HFF-Myc (cell line): ENCODE results near the gene MEIS3.
A peak's percentile ranks its signal among the peaks of the same experiment; 100 is the strongest.

Experiments
- DNase-seq: peaks from one replicate; pipeline ENCODE4 v3.0.0-alpha.2; 2011; ENCODE audit warnings: low read depth; ENCODE audit errors: extremely low read depth
- H3K4me3 ChIP-seq: replicated peaks from 2 replicates; pipeline ENCODE4 v1.5.1; 2011; ENCODE audit warnings: low read depth, mild to moderate bottlenecking, control low read depth, low read length
- TF ChIP-seq, protein P1 (sequence below): IDR thresholded peaks from 2 replicates; pipeline ENCODE4 v1.5.1; 2012; ENCODE audit warnings: mild to moderate bottlenecking, low read depth, low read length, control low read depth; ENCODE audit errors: missing control alignments

MEIS3 gene

DNA sequence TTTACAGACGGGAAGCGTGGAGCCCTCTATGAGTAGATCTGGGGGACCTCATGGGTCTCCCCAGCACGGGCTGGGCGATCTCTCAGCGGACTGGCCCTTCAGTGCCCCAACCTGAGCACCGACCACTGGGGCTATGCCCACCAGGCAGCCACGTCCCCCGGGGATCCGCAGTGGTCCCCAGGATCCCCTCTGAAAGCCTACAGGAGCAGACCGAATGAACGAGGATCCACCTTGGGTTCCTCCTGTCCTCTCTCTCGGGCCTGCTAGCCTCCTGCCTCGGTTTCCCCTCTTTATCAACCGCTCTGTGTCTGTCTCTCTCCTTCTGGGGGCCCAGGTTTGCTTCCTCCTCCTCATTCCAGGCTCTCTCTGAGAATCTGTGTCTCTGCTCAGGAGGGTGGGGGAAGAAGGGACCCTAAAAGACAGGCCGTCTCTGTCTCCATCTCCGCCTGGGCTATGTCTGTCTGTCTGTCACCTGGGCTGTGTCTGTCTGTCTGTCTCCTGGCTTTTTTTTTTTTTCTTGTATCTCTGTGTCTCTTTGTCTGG is 2.0 kb upstream of the MEIS3 start:
- no peak overlapping the region for H3K4me3 ChIP-seq
- TF ChIP-seq, protein P1, sequence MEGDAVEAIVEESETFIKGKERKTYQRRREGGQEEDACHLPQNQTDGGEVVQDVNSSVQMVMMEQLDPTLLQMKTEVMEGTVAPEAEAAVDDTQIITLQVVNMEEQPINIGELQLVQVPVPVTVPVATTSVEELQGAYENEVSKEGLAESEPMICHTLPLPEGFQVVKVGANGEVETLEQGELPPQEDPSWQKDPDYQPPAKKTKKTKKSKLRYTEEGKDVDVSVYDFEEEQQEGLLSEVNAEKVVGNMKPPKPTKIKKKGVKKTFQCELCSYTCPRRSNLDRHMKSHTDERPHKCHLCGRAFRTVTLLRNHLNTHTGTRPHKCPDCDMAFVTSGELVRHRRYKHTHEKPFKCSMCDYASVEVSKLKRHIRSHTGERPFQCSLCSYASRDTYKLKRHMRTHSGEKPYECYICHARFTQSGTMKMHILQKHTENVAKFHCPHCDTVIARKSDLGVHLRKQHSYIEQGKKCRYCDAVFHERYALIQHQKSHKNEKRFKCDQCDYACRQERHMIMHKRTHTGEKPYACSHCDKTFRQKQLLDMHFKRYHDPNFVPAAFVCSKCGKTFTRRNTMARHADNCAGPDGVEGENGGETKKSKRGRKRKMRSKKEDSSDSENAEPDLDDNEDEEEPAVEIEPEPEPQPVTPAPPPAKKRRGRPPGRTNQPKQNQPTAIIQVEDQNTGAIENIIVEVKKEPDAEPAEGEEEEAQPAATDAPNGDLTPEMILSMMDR, result no peak
- no peak for DNase-seq

GRCh38 chr19:47419789-47420188 is 462 bp upstream of the MEIS3 start:
- no peak for DNase-seq
- TF ChIP-seq, protein P1, result no peak
- no peak overlapping the region for H3K4me3 ChIP-seq

GRCh38 chr19:47418692-47419029 is 666 bp downstream of the MEIS3 start:
- TF ChIP-seq, protein P1, result no peak
- peak overlapping the region; percentile 41 for H3K4me3 ChIP-seq
- DNase-seq, result no peak

GRCh38 chr19:47417746-47418691 is 1.3 kb downstream of the MEIS3 start:
- H3K4me3 ChIP-seq, result peak overlapping the region; percentile 41
- TF ChIP-seq, protein P1, result no peak
- DNase-seq, result no peak

DNA sequence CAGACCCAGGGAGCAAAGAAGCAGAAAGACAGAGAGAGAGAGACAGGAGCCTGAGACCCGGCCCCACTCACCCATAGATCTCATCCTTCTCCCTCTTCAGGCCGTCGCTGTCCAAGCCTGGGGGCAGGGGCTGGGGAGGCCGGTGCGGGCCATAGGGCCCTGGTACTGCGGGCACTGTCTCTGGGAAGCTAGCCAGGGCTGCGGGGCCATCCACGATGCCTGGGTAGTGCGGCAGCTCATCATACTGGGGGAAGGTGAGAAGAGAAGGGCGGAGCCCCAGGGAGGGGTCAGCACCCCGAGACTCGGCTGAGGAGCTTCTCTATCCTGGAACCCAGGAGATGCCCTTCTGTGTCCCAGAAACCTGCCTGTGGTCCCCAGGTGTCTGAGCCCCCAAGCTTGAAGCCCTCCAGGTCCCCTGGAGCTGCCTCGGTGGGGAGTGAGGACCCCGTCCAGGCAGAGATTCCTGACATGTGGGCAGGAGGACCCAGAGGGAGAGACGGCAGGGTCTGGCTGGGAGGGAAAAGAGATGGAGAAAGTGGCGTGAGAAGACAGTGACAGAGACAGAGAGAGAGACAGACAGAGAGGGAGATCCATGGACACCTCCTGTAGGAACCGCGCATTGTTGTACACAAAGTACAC is 2.1 kb downstream of the MEIS3 start:
- DNase-seq, result no peak
- no peak overlapping the region; the same call in 1 of the 2 replicates for H3K4me3 ChIP-seq
- TF ChIP-seq, protein P1, result no peak

GRCh38 chr19:47416643-47416985 is 2.7 kb downstream of the MEIS3 start:
- DNase-seq, result no peak
- H3K4me3 ChIP-seq, result no peak overlapping the region
- TF ChIP-seq, protein P1, result no peak
